ENCODE data around the gene CORO2A. TPM values are rescaled to one million over a fixed set of nuclear protein-coding genes. Genes with fewer than 3 reads are reported as not detected.

CORO2A gene
- total and polyA plus RNA-seq, 8 donors, result 8.1 to 20.4 (median 9.3) TPM

DNA sequence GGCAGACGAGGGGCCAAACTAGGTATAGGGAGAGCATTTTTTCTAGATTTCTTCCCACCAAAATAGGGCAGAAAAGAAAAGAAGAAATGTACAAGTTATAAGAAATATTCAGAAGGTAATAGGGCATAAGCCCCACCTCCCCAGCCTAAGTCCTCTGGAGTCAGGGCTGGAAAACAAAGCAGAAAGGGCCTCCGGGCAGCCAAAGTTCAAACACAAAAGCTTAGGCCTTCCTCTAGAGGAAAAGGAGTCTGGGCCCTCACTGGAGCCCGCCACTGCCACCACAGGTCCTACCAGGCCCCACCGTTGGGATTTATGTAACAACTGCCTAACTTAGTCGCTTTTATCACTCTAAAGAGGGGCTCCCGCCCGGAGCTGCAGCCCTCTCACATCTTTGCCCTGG, 35.4 kb upstream of the CORO2A start:
- Histone ChIP-seq H3K9me3 (no peaks in the 10 kb centered on the region), H3K27ac (no peak overlapping the region), H3K27me3 (no peaks in the 10 kb centered on the region), H3K4me1 (peaks cover 5 to 49% of the 10 kb centered on the region in 2 donors), H3K4me3 (no peak overlapping the region), H3K36me3 (peaks cover 0 to 98% of the 10 kb centered on the region in 2 donors)
- DNase-seq, result no peak
- intact Hi-C loops (cut with DNase I), result no loop called here
- no peak for ATAC-seq
- TF ChIP-seq, protein P1, sequence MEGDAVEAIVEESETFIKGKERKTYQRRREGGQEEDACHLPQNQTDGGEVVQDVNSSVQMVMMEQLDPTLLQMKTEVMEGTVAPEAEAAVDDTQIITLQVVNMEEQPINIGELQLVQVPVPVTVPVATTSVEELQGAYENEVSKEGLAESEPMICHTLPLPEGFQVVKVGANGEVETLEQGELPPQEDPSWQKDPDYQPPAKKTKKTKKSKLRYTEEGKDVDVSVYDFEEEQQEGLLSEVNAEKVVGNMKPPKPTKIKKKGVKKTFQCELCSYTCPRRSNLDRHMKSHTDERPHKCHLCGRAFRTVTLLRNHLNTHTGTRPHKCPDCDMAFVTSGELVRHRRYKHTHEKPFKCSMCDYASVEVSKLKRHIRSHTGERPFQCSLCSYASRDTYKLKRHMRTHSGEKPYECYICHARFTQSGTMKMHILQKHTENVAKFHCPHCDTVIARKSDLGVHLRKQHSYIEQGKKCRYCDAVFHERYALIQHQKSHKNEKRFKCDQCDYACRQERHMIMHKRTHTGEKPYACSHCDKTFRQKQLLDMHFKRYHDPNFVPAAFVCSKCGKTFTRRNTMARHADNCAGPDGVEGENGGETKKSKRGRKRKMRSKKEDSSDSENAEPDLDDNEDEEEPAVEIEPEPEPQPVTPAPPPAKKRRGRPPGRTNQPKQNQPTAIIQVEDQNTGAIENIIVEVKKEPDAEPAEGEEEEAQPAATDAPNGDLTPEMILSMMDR (IDR thresholded peaks at IDR 0.05), result no peak

DNA sequence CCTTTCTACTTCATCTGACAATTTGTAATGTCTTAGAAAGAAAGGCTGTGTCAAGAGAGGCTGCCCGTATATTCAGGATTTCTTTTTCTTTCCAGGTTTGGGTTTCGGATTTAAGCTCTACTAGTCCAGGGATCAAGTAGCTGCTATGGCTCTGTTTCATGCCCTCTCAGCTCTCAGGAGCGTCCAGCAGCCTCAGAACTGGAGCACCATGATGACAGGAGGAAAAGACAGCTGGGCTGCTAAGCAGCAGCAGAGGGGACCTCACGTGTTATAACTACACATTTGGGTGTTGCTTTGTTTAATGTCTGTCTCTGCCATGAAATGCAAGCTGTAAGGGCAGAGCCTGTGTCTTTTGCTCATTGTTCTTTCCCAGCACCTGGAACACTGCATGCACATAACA, 34.5 kb upstream of the CORO2A start:
- H3K9me3 ChIP-seq, result no peaks in the 10 kb centered on the region
- TF ChIP-seq, protein P1 (IDR thresholded peaks at IDR 0.05), result no peak
- no peak overlapping the region for H3K4me3 ChIP-seq
- DNase-seq (no peak), ATAC-seq (no peak)
- H3K36me3 ChIP-seq, result peaks cover 0 to 98% of the 10 kb centered on the region in 2 donors
- peaks cover 10 to 48% of the 10 kb centered on the region in 2 donors for H3K4me1 ChIP-seq
- H3K27me3 ChIP-seq, result no peaks in the 10 kb centered on the region
- peak overlapping the region in 1 of 2 donors; percentile 7 for H3K27ac ChIP-seq
- intact Hi-C loops (cut with DNase I), result no loop called here

DNA sequence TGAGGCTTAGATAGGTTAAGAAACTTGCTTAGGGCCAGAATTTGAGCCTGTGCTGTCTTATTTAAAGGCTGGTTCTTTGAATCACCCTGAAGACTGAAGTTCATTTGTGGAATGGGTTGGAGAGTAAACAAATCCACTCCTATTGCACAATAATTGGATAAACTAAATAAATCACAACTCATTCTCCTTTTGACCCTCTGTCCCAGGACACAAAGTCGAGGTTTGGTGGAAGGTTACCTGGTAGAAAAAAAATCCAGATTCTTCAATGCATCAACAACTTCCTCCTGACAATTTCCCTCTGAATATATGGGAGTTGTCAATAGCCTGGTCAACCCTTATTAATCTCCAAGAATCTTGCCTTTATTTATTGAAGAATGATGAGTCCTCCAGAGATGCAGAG, 34.1 kb upstream of the CORO2A start:
- Histone ChIP-seq H3K27ac (peak overlapping the region in 1 of 2 donors; percentile 7), H3K4me3 (no peak overlapping the region), H3K27me3 (no peaks in the 10 kb centered on the region), H3K9me3 (no peaks in the 10 kb centered on the region), H3K4me1 (peaks cover 10 to 44% of the 10 kb centered on the region in 2 donors), H3K36me3 (peaks cover 0 to 98% of the 10 kb centered on the region in 2 donors)
- intact Hi-C loops (cut with DNase I), result no loop called here
- DNase-seq, result no peak
- peak; percentile 6 for ATAC-seq
- TF ChIP-seq, protein P1 (IDR thresholded peaks at IDR 0.05), result no peak

DNA sequence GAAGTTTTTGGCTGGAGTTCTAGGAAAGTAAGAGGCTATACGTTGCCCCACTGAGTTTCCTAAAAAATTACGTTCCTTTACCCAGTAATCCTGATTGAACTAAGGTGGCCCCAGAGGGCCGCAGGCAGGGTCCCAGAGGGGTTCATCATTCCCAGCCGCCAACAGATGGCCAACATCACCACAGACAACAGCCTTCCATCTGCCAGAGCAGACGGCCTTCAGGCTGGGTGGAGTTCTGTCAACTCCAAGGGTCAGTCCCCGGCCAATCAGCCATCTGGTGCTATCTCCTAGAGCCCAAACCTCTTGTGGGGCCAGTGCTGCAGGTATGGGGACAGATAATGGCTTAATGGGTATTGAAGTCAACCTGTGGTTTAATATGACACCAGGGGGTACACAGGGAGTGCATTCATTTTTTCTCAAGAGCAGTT, 32.6 kb upstream of the CORO2A start:
- TF ChIP-seq, protein P1 (IDR thresholded peaks at IDR 0.05), result no peak
- H3K27me3 ChIP-seq, result no peaks in the 10 kb centered on the region
- no peak overlapping the region for H3K27ac ChIP-seq
- peaks cover 0 to 98% of the 10 kb centered on the region in 2 donors for H3K36me3 ChIP-seq
- peaks cover 11 to 33% of the 10 kb centered on the region in 2 donors for H3K4me1 ChIP-seq
- H3K9me3 ChIP-seq, result no peaks in the 10 kb centered on the region
- no peak for DNase-seq
- intact Hi-C loops (cut with DNase I), result no loop called here
- no peak overlapping the region for H3K4me3 ChIP-seq
- no peak for ATAC-seq

DNA sequence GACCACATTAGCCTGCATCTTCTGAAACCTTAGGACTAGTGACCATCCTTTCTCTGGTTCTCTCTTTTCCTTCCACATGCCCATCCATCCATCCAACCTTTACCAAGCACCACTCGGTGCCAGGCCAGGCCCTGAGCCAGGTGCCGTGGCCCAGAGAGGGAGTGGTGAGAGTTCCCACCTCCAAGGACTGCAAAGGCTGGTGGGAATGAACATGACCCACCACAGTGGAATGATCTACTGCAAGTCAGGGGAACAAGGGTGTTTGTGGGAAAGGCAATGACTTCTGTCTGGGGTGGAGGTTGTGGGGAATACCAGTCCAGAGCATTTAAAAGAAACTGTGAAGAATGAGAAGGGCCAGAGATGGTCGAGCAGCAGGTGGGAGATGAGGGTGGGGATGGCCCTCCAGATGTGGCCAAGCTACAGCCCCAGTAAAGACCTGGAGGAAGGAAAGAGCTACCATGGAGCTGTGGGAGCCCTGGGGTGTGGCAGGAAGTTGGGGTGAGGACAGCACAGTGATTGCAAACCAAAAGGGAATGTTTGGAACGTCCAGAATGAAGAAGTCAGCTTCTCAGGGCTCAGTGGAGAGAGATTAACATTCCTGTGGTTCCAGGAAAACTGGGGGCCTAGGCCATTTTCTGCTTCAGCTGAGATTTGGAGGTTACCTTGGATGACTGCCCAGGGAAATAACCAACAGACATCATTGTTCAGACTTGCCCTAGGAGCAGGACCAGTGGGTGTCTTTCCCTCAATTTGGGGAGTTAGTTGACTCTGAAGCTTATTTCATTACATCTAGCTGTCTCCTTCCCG, 30.7 kb upstream of the CORO2A start:
- intact Hi-C loops (cut with DNase I), result no loop called here

More for the DNA sequence above, 30.7 kb upstream of the CORO2A start:
- H3K27me3 ChIP-seq, result no peaks in the 10 kb centered on the region
- H3K4me1 ChIP-seq, result peaks cover 12 to 33% of the 10 kb centered on the region in 2 donors
- no peak overlapping the region for H3K4me3 ChIP-seq
- H3K36me3 ChIP-seq, result peaks cover 0 to 98% of the 10 kb centered on the region in 2 donors
- no peak for DNase-seq
- ATAC-seq, result peak; percentile 34
- TF ChIP-seq, protein P1 (IDR thresholded peaks at IDR 0.05), result no peak
- H3K27ac ChIP-seq, result peak overlapping the region; percentile 33 to 61
- no peaks in the 10 kb centered on the region for H3K9me3 ChIP-seq
